ENCODE results near the gene BBS12. TPM values are rescaled to one million over a fixed set of nuclear protein-coding genes. Genes with fewer than 3 reads are reported as not detected.

BBS12 gene
- total RNA-seq = 3.8 and 4.1 TPM in 2 replicates
- long read RNA-seq, transcript BBS12-201 (2 exons, 3,244 nt) = major isoform, 31 of 33 reads
- long read RNA-seq, partial matches to known transcripts = 0 of 33 reads
- long read RNA-seq, other reads (novel, unspliced or antisense) = 1 of 33 reads

DNA sequence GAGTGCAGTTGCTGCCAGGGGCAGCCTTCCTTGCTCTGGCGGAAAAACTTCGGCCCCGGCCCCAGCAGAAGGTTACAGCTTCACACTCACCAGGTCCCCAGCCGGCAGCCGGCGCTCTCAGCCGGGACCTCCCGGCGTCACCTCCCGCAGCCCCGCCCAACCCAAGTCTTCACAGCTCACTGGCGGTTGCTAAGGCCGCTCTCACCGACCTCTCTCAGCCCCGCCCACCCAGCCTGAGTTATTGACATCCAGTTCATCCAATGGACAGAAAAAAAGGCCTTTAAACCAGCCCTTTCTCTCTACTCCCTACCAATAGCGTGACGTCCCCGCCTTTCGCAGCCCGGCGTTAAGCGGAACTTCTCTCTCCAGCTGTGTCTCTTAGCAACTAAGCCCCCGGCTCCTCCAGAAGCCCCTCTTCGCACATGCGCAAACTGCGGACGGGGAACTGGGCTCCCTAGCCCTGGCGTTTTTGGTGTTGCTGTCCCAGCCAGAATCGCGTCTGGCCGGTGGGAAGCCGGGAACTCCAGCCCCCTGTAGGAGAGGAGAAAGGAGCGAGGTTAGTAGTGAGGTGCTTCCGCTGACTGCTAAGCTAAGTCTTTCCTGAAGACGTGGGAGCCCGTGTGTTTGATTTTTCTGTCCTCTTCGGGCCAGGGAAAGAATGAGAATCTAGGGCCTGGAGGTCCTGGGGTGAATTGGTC lies at the start of gene BBS12:
Gene BBS12, plus strand, starts transcription at position 376 of the 698 bp plus-strand sequence. CDS start 9,189 bp downstream, outside the sequence.
- DNase-seq (ENCODE audit: low read depth, low spot score) = peak; percentile 100
- Mint-ChIP-seq H3K4me1 (peaks cover 26% of the 10 kb centered on the region), H3K9me3 (peaks cover 2% of the 10 kb centered on the region), H3K27me3 (ENCODE audit: low read depth) (no peaks in the 10 kb centered on the region), H3K4me3 (peak within 1 kb of the TSS; percentile 96), H3K27ac (ENCODE audit: unreplicated experiment) (peak within 1 kb of the TSS; percentile 96), H3K36me3 (ENCODE audit: low read depth) (peaks cover 2% of the 10 kb centered on the region)
- TF ChIP-seq, protein P1, sequence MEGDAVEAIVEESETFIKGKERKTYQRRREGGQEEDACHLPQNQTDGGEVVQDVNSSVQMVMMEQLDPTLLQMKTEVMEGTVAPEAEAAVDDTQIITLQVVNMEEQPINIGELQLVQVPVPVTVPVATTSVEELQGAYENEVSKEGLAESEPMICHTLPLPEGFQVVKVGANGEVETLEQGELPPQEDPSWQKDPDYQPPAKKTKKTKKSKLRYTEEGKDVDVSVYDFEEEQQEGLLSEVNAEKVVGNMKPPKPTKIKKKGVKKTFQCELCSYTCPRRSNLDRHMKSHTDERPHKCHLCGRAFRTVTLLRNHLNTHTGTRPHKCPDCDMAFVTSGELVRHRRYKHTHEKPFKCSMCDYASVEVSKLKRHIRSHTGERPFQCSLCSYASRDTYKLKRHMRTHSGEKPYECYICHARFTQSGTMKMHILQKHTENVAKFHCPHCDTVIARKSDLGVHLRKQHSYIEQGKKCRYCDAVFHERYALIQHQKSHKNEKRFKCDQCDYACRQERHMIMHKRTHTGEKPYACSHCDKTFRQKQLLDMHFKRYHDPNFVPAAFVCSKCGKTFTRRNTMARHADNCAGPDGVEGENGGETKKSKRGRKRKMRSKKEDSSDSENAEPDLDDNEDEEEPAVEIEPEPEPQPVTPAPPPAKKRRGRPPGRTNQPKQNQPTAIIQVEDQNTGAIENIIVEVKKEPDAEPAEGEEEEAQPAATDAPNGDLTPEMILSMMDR (conservative IDR thresholded peaks at IDR 0.05) = no peak

DNA sequence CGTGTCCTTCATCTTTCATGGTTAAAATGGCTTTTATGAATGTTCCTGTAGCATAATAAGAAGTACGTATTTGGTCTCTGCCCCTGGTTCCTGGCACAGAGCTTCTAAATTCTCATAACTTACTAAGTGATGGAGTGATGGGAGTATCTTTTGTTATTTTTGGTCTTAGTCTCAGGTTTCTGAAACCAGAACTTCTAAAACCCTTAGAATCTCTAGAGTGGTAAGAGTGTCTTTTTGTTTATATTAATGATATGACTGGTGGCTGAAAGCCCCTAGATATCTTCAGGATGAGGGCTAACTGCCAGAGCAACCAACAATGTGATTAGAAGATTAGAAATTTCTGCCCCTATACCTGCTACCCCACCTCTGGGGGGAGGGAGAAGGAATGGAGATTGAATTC lies 45.8 kb upstream of the BBS12 start:
- Mint-ChIP-seq H3K27ac (ENCODE audit: unreplicated experiment) (no peak overlapping the region), H3K36me3 (ENCODE audit: low read depth) (no peaks in the 10 kb centered on the region), H3K4me1 (peaks cover 8% of the 10 kb centered on the region), H3K27me3 (ENCODE audit: low read depth) (no peaks in the 10 kb centered on the region), H3K9me3 (peaks cover 5% of the 10 kb centered on the region), H3K4me3 (no peak overlapping the region)
- TF ChIP-seq, protein P1 (conservative IDR thresholded peaks at IDR 0.05) = no peak
- no peak for DNase-seq (ENCODE audit: low read depth, low spot score)

DNA sequence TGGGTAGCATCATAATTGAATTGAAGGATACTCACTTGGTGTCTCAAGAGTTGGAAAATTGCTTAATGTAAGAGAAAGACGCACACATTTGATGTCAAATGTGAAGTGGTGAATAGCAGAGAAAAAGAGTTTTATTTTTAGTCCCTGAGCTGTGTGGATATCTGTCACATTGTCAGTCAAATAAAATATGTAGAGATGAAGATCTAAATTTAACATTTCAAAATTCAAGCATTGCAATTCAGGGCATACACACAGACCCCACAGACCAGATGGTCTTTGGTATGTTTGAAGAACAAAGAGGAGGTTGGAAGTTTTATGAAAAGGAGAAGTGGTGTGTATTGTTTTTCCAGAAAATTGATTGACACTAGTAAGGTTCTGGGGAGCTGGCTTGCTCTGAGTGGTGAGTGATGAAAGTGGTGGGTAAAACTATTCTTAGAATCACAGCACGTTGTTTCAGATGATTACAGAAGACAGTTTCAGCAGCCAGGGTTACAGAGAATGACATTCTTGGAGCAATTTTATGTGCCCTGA lies 44.9 kb upstream of the BBS12 start:
- no peaks in the 10 kb centered on the region for H3K36me3 Mint-ChIP-seq (ENCODE audit: low read depth)
- peaks cover 2% of the 10 kb centered on the region for H3K9me3 Mint-ChIP-seq
- no peak overlapping the region for H3K4me3 Mint-ChIP-seq
- H3K4me1 Mint-ChIP-seq = peaks cover 8% of the 10 kb centered on the region
- no peaks in the 10 kb centered on the region for H3K27me3 Mint-ChIP-seq (ENCODE audit: low read depth)
- no peak overlapping the region for H3K27ac Mint-ChIP-seq (ENCODE audit: unreplicated experiment)
- TF ChIP-seq, protein P1 (conservative IDR thresholded peaks at IDR 0.05) = no peak
- no peak for DNase-seq (ENCODE audit: low read depth, low spot score)

DNA sequence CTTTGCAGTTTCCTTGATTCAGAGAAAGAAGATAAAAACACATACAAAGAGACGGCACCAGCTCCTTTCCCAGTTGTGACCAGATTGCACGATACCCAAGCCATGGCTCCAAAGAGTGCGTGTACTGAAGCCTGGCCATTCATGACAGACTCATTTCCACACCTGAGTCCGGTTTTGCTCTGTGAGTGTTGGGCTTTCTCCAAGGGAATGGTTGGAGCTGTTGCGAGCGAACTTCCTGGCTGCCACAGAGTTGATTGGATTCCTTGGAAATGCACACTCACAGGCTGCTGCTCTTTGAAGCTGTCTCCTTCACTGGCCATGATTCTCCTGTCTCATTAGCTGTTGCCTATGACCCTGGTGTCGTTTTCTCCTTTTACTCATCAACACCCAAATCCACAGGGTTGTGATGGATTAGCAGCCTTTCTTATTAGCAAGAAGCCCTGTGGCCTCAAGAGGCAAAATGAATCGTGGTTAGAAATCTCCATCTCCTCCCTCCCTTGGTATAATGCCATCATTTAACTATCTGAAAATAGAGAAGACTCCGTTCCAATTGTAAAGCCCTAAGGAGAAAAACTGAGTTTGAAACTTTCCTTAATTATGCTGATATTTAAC lies 43.9 kb upstream of the BBS12 start:
- Mint-ChIP-seq H3K27me3 (ENCODE audit: low read depth) (no peaks in the 10 kb centered on the region), H3K4me1 (peaks cover 8% of the 10 kb centered on the region), H3K27ac (ENCODE audit: unreplicated experiment) (no peak overlapping the region), H3K4me3 (no peak overlapping the region), H3K9me3 (no peaks in the 10 kb centered on the region), H3K36me3 (ENCODE audit: low read depth) (no peaks in the 10 kb centered on the region)
- no peak for DNase-seq (ENCODE audit: low read depth, low spot score)
- TF ChIP-seq, protein P1 (conservative IDR thresholded peaks at IDR 0.05) = no peak

DNA sequence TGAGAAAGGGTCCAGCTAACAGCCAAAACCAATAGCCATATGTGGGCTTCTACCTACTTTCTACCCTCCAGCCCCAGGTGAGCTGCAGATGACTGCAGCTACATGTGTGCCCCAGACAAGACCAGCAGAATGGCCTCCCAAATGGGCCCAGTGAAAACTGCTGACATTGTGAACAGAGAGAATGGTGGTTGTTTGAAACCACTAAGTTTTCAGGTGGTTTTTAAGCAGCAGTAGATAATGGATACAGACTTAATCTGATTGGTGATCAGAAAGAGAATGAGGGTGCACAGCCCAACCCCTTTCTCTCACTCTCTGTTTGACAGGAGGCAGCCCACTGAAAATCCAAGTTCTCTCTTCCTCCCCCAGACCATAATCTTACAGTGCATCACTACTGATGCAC lies 42.5 kb upstream of the BBS12 start:
- Mint-ChIP-seq H3K4me3 (no peak overlapping the region), H3K4me1 (peaks cover 8% of the 10 kb centered on the region), H3K27ac (ENCODE audit: unreplicated experiment) (no peak overlapping the region), H3K9me3 (no peaks in the 10 kb centered on the region), H3K27me3 (ENCODE audit: low read depth) (no peaks in the 10 kb centered on the region), H3K36me3 (ENCODE audit: low read depth) (no peaks in the 10 kb centered on the region)
- TF ChIP-seq, protein P1 (conservative IDR thresholded peaks at IDR 0.05) = no peak
- no peak for DNase-seq (ENCODE audit: low read depth, low spot score)
